Adrenal gland (tissue), 12 donors: ENCODE results near the gene NOP53. TPM values are rescaled to one million over a fixed set of nuclear protein-coding genes. Genes with fewer than 3 reads are reported as not detected.

Experiments
- DNase-seq, 7 donors: peaks; one replicate each; pipeline ENCODE4 v3.0.0-alpha.2; 2019 to 2020
- H3K27ac ChIP-seq, 5 donors: fragments of 200-600 bp; sonication (generic) in 4 of 5; 1 replicate in 3 of 5; 2 replicates in 2 of 5; pipeline versions ENCODE4 v1.5.1 to v1.8.0; 2016 to 2020; ENCODE audit warnings: mild to moderate bottlenecking in 1 of 5
- H3K27me3 ChIP-seq: fragments of 200-600 bp; 2 replicates; pipeline ENCODE4 v1.8.0; 2021
- H3K36me3 ChIP-seq, 2 donors: fragments of 200-600 bp; replicated peaks in 1 of 2; 1 replicate in 1 of 2; 2 replicates in 1 of 2; pipeline versions ENCODE4 v1.5.1 to v1.8.0; 2018 to 2022
- H3K4me1 ChIP-seq, 2 donors: fragments of 200-600 bp; replicated peaks in 1 of 2; 1 replicate in 1 of 2; 2 replicates in 1 of 2; pipeline versions ENCODE4 v1.5.1 to v1.8.0; 2018 to 2021
- H3K4me3 ChIP-seq, 4 donors: fragments of 200-600 bp; sonication (generic) in 3 of 4; one replicate each; pipeline ENCODE4 v1.5.1; 2016 to 2018
- H3K9me3 ChIP-seq, 3 donors: fragments of 200-600 bp; sonication (generic) in 1 of 3; replicated peaks in 1 of 3; 1 replicate in 2 of 3; 2 replicates in 1 of 3; pipeline versions ENCODE4 v1.5.1 to v1.8.0; 2016 to 2021
- CTCF ChIP-seq, 6 experiments: fragments of 450-650 bp in 4 of 6; fragments of 200-600 bp in 2 of 6; sonication (generic) in 1 of 6; IDR thresholded peaks; 1 replicate in 5 of 6; 2 replicates in 1 of 6; pipeline versions ENCODE4 v1.5.1 to v1.8.0; 2016 to 2021; ENCODE audit warnings: antibody characterized with exemption in 6 of 6, mild to moderate bottlenecking in 2 of 6, moderate library complexity in 1 of 6
- POLR2A ChIP-seq, 2 donors: fragments of 450-650 bp; IDR thresholded peaks; one replicate each; pipeline ENCODE4 v1.6.1; 2017; ENCODE audit warnings: antibody characterized with exemption in 2 of 2, mild to moderate bottlenecking in 2 of 2, moderate library complexity in 1 of 2
- WGBS, 4 donors: extraction: QIAGEN DNeasy Blood & Tissue Kit in 2 of 4; methylation state at CpG; one replicate each; pipeline versions ENCODE4 v1.1.5 to v1.1.7; 2013 to 2017; 5-methylcytosine and 5-hydroxymethylcytosine counted together
- intact Hi-C, 2 donors: fragments of 100-400 bp; cut with DNase I; formaldehyde crosslinking; loops; one replicate each; pipeline versions ENCODE4 v1.14.1 to v1.15.0; 2022 to 2023
- polyA plus RNA-seq, 3 donors: library from polyadenylated mRNA; stranded (reverse); fragments of 200-250 nt in 2 of 3; fragments of 350-450 nt in 1 of 3; fragmentation: Illumina TruSeq in 1 of 3; extraction: RNeasy Lipid Tissue Mini Kit (QIAGEN cat#74804) in 1 of 3; gene quantifications; one replicate each; pipeline ENCODE4 v1.2.3, GENCODE V29; 2013 to 2014
- total RNA-seq, 9 donors: library from RNA; depleted of rRNA in 4 of 9; stranded (reverse); fragments of >200 nt in 4 of 9; fragments of 120-200 nt in 1 of 9; fragmentation: NEBNext Ultra II Directional in 1 of 9; extraction: Animal tissue kit (Norgen Biotek cat#: 25700) in 1 of 9; gene quantifications; one replicate each; pipeline versions ENCODE4 v1.1.0 to v1.2.4, GENCODE V29; 2013 to 2023
- donor health status: healthy with polysubstance abuse.
- donor health status: Bipolar disorder and iron deficiency.
- donor health status: DM: yes; HTN: yes; CAD: no.
- donor health status: DM: no; HTN: no; CAD: no.
- donor health status: DM: no; HTN: no; CAD: no.
- donor health status: DM: yes; HTN: yes; CAD: no.

NOP53 gene
- total and polyA plus RNA-seq, 12 donors, result 118 to 420 (median 325) TPM

GRCh38 chr19:47698631-47699359 lies 46.6 kb upstream of the NOP53 start:
- peaks cover 0 to 39% of the 10 kb centered on the region in 2 donors for H3K36me3 ChIP-seq
- no peaks in the 10 kb centered on the region for H3K9me3 ChIP-seq
- DNase-seq, result no peak
- TF ChIP-seq POLR2A (IDR thresholded peaks at IDR 0.05) (no peak), CTCF (IDR thresholded peaks at IDR 0.05) (no peak)
- intact Hi-C loops, result loop anchor here (2.0 to 10.0 kb wide), 3 partner anchors 94 to 262 kb away; partner anchors contain the start of genes BICRA (in 1 of the 2) and NAPA (in 1 of the 2)
- H3K27ac ChIP-seq, result no peak overlapping the region
- H3K27me3 ChIP-seq, result no peaks in the 10 kb centered on the region
- 81 to 86% (median 85%) methylated on average over 41 to 46 of the region's 46 CpGs for WGBS, 4 donors
- H3K4me1 ChIP-seq, result peaks cover 4 to 6% of the 10 kb centered on the region in 2 donors
- H3K4me3 ChIP-seq, result no peak overlapping the region

GRCh38 chr19:47699360-47699917 lies 45.9 kb upstream of the NOP53 start:
- TF ChIP-seq POLR2A (IDR thresholded peaks at IDR 0.05) (no peak), CTCF (IDR thresholded peaks at IDR 0.05) (peak; percentile 58 to 80 (median 75))
- Histone ChIP-seq H3K4me1 (peaks cover 4 to 6% of the 10 kb centered on the region in 2 donors), H3K9me3 (no peaks in the 10 kb centered on the region), H3K27ac (no peak overlapping the region), H3K27me3 (no peaks in the 10 kb centered on the region), H3K36me3 (peaks cover 0 to 39% of the 10 kb centered on the region in 2 donors), H3K4me3 (no peak overlapping the region)
- peak in 6 of 7 donors; percentile 59 to 78 (median 69) for DNase-seq
- intact Hi-C loops, result loop anchor here (2.0 to 10.0 kb wide), 3 partner anchors 95 to 263 kb away; partner anchors contain the start of genes BICRA (in 1 of the 2) and NAPA (in 1 of the 2)
- 48 to 60% (median 57%) methylated on average over 7 to 9 of the region's 9 CpGs for WGBS, 4 donors

GRCh38 chr19:47700934-47701716 lies 44.2 kb upstream of the NOP53 start:
- H3K27me3 ChIP-seq, result no peaks in the 10 kb centered on the region
- WGBS, 4 donors, result 87 to 92% (median 91%) methylated on average over 29 to 43 of the region's 43 CpGs
- peaks cover 0 to 39% of the 10 kb centered on the region in 2 donors for H3K36me3 ChIP-seq
- H3K4me1 ChIP-seq, result peaks cover 4 to 6% of the 10 kb centered on the region in 2 donors
- no peak for DNase-seq
- TF ChIP-seq POLR2A (IDR thresholded peaks at IDR 0.05) (no peak), CTCF (IDR thresholded peaks at IDR 0.05) (no peak)
- no peaks in the 10 kb centered on the region for H3K9me3 ChIP-seq
- H3K4me3 ChIP-seq, result no peak overlapping the region
- no peak overlapping the region for H3K27ac ChIP-seq
- intact Hi-C loops, result loop anchor here in 1 of 2 donors (10.0 kb wide), 1 partner anchor 166 kb away; no protein-coding TSS in a partner anchor
